Gastroesophageal sphincter (tissue), 3 donors: ENCODE measurements around the gene LYRM4.

Source experiments
- CTCF ChIP-seq, 4 experiments: fragments of 200-600 bp in 2 of 4; fragments of 450-650 bp in 2 of 4; sonication (generic) in 1 of 4; IDR thresholded peaks; one replicate each; pipeline ENCODE4 v1.5.1; 2017 to 2019; ENCODE audit warnings: antibody characterized with exemption in 4 of 4, mild to moderate bottlenecking in 2 of 4, moderate library complexity in 2 of 4
- EP300 ChIP-seq: sonication (generic); formaldehyde crosslinking; IDR thresholded peaks from one replicate; pipeline ENCODE4 v1.6.1; 2017; ENCODE audit warnings: antibody characterized with exemption, mild to moderate bottlenecking
- POLR2AphosphoS5 ChIP-seq: sonication (generic); formaldehyde crosslinking; IDR thresholded peaks from one replicate; pipeline ENCODE4 v1.6.1; 2017; ENCODE audit warnings: antibody characterized with exemption

- TF ChIP-seq CTCF (IDR thresholded peaks at IDR 0.05) = no peak
- no peak for TF ChIP-seq POLR2AphosphoS5
- TF ChIP-seq EP300 = no peak
Measured at GRCh38 chr6:5063617-5064016, 197.1 kb downstream of the LYRM4 start.
